Middle frontal gyrus (tissue), 1 donor: ENCODE results near the gene SLC6A16.

Experiments
- DNase-seq: peaks from one replicate; pipeline ENCODE4 v3.0.0-alpha.2; 2015; ENCODE audit warnings: low spot score; ENCODE audit errors: extremely low spot score

Gene SLC6A16

DNA sequence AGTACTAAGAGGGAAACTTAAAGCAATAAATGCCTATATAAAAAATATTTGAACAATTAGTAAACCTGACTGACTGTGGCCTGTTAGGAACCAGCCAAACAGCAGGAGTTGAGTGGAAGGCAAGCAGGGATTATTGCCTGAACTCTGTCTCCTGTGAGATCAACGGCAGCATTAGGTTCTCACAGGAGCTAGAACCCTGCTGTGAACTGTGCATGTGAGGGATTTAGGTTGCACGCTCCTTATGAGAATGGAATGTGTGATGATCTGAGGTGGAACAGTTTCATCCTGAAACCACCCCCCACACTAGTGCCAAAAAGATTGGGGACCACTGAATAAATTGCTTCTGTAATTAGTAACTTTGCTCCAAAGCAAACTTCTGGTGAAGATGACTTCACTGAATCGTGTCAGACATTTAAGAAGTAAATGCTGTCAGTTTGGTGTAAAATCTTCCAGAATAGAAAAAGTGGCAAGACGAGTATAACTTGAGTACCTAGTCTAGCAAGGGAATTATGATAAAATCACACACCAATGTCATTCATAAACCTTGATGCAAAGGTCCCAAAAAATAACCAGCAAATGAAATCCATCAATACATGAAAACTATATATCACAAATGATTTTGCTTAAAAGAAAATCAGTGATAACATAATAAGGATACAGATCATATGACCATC is 53.8 kb downstream of the SLC6A16 start:
- no peak for DNase-seq

DNA sequence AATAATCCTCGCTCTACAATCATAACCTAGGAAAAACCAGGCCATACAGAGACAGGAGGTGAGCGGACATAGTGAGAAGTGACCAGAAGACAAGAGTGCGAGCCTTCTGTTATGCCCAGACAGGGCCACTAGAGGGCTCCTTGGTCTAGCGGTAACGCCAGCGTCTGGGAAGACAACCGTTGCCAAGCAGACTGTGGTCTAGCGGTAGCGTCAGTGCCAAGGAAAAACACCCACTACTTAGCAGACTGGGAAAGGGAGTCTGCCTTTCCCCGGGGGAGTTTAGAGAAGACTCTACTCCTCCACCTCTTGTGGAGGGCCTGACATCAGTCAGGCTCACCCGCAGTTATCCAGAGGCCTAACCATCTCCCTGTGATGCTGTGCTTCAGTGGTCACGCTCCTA is 58.6 kb downstream of the SLC6A16 start:
- DNase-seq, result peak; percentile 4

DNA sequence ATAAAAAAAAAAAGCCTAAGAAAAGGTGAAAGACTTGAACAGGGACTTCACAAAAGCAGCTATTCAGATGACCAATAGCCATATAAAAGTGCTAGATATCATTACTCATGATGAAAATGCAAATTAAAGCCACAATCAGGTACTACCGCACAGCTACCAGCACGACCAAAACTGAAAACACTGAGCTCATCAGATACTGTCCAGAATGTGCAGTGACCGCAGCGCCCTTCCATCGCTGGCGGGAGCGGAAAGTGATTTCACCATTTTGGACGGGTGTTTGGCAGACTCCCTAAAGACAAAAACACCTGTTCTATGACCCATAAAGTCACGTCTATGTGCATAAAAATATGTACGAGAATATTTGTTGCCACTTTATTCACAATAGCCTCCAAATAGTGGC is 60.7 kb downstream of the SLC6A16 start:
- DNase-seq, result no peak

DNA sequence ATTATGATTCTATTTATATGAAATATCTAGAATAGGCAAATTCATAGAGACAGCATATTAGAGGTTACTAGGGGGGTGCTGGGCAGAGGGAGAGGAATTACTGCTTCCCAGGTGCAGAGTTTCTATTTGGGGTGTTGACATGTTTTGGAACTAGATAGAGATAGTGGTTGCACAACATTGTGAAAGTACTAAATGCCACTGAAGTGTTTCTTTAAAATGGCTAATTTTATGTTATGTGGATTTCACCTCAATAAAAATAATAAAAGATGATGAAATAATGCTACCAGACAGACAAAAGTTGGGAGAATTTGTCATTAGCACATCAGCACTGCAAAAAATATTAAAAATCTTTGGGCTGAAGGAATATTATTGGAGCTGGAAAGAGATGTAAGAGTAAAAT is 63.4 kb downstream of the SLC6A16 start:
- no peak for DNase-seq

DNA sequence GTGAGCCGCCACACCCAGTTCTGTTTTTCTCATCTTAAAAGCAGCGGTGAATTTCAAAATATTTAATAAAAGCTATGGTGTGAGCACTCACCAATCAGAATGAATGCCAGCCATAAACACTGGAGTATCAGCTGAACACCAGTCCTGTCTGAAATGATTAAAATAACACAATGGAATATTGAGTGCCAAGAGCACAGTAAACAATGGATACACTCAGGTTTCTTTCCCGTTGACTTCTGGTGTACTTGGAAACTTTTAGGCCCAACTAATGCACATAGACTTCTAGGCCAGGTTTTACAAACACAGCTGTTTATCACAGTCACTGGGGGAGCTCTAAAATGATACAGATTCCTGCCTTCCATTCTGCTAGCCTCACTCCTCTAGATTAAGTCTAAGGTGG is 68.3 kb downstream of the SLC6A16 start:
- DNase-seq, result no peak

DNA sequence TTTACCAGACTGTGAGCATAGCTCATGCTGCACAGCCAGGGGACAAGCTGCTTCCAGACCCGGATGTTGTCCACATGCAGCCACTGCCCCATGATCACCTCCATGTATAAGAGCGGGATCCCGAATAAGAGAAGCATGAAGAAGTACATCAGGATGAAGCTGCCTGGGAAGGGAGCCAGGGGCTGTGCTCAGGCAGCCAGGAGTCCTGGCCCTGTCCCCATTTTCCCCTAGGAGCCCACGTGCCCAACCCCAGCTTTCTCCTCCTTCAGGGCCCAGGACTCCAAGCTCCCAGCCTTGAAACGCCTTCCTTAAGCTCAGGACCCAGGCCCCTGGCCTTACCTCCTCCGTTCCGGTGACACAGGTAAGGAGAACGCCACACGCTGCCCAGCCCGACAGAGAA is 69.3 kb downstream of the SLC6A16 start:
- no peak for DNase-seq

DNA sequence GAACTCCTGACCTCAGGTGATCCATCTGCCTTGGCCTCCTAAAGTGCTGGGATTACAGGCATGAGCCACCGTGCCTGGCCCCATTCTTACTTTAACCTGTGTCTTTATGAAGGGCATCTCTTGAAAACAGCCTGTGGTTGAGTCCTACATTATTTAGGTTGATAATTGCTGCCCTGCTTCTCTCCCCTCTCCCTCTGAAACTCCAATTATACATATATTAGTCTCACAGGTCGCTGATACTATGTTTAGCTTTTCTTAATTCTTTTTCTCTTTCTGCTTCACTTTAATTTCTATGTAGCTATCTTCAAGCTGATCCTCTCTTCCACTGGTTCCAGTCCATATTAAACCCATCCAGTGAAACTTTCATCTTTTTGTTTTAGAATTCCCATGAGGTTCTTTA is 75.1 kb downstream of the SLC6A16 start:
- no peak for DNase-seq

DNA sequence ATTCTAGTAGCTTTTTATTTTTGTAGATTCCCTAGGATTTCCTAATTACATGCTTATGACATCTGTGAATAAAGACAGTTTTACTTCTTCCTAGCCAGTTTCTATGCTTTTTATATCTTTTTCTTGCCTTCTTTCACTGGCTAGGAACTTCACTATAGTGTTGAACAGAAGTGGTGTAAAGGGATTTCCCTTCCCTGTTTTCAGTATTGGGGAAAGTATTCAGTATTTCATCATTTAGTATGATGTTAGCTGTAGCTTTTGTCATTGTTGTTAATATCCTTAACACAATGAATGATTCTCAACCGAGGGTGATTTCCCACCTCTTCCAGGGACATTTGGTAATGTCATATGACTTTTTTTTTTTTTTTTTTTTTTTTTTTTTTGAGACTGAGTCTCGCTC is 77.3 kb downstream of the SLC6A16 start:
- DNase-seq, result no peak

DNA sequence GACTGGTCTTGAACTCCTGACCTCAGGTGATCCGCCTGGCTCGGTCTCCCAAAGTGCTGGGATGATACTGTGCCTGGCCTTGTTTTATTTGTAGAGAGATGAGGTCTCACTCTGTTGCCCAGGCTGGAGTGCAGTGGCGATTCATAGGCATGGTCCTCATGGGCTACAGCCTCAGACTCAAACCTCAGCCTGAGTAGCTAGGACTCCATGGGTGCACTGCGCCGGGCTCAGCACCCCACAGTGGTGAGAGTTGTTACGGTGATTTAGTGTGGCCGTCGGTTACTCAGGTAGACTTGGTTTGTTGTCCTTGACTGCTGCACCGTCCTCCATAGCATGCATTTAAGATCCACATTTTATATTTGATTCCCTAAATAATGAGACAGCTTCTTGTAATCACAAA is 80.7 kb downstream of the SLC6A16 start:
- no peak for DNase-seq

DNA sequence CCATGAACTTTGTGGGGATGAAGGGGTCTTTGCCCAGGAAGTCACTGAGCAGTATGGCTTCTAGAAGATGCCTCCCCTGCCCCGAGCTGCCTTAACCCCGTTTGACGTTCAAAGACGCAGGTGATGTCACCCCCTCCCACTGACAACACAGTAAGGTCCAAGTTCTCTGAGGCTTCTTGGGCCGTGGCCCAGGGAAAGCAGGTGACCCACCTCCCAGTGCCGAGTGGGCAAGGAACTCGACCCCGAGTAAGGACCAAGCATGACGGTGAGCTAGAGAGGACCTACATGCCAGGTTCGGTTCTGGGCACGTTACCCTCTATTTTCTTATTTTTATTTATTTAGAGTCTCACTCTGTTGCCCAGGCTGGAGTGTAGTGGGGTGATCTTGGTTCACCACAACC is 81.3 kb downstream of the SLC6A16 start:
- no peak for DNase-seq

DNA sequence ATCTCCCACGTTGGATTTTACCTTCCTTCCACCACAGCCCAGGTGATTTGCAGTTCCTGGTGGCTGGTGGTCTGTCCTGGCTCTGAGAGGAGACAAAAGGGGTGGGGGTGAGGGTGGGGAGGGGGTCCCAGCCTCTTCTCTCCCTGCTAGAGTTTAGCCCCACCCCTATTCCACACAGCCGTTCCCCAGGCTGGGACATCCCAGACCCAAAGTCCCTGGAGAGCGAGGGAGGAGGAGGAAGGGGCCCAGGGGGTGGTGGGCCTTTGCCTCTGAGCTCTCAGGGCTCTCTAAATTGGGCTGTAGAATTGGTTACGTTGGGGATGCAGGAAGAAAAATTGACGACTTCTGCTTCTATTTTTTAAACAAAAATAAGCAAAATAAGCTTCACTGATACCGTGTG is 81.9 kb downstream of the SLC6A16 start:
- DNase-seq, result no peak

DNA sequence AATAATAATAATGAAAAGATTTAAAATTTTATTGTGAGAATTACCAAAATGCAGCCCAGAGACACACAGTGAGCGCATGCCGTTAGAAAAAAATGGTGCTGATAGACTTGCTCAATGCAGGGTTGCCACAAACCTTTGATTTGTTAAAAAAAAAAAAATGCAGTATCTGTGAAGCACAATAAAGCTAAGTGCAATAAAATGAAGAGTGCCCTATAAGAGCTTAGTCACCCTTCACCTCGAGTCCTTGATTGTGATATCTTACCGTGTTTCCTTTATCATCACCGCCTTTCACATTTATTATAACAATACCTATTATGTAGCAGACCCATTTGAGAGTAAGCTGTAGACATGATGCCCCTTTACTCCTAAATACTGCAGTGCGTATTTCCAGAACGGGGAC is 83.2 kb downstream of the SLC6A16 start:
- DNase-seq, result no peak
